ENCODE data around the gene USP6NL.
"Not testable (repeated sequence)": the region's sequence is repeated elsewhere in the genome, so short reads cannot be mapped to it uniquely, and the experiment has no call there.

USP6NL gene

GRCh38 chr10:11629731-11630130 lies 18.3 kb upstream of the USP6NL start:
- Histone ChIP-seq H3K4me2 (ENCODE audit: low read depth, low read length, poor library complexity, severe bottlenecking) (no peak overlapping the region), H3K9ac (ENCODE audit: low read depth, low read length, poor library complexity, severe bottlenecking) (no peak overlapping the region), H3K4me1 (ENCODE audit: insufficient read depth, low read length, poor library complexity, severe bottlenecking) (no peaks in the 10 kb centered on the region), H4K20me1 (ENCODE audit: insufficient read depth, low read length, poor library complexity, severe bottlenecking) (no peaks in the 10 kb centered on the region), H3K9me2 (replicated peaks; ENCODE audit: low read depth, low read length) (no peaks in the 10 kb centered on the region), H2AFZ (ENCODE audit: low read length) (no peak overlapping the region), H3F3A (ENCODE audit: low read depth) (no peaks in the 10 kb centered on the region), H3K79me2 (ENCODE audit: insufficient read depth, low read length) (no peaks in the 10 kb centered on the region), H3K4me3 (ENCODE audit: low read length, poor library complexity, severe bottlenecking) (no peak overlapping the region), H3K9me3 (ENCODE audit: insufficient read depth, low read depth, low read length) (no peaks in the 10 kb centered on the region), H3K27me3 (ENCODE audit: insufficient read depth, low read length, poor library complexity, severe bottlenecking) (no peaks in the 10 kb centered on the region), H3K36me3 (ENCODE audit: insufficient read depth, low read length) (no peaks in the 10 kb centered on the region)
- TF ChIP-seq EZH2phosphoT487 (IDR thresholded peaks at IDR 0.05; ENCODE audit: borderline replicate concordance) (no peak), CTCF (conservative IDR thresholded peaks at IDR 0.05; ENCODE audit: low read length) (no peak)

- not testable (repeated sequence) for H3K36me3 ChIP-seq (ENCODE audit: insufficient read depth, low read length); H3K27me3 ChIP-seq (ENCODE audit: insufficient read depth, low read length, poor library complexity, severe bottlenecking); H3K9ac ChIP-seq (ENCODE audit: low read depth, low read length, poor library complexity, severe bottlenecking); H3K9me3 ChIP-seq (ENCODE audit: insufficient read depth, low read depth, low read length); H4K20me1 ChIP-seq (ENCODE audit: insufficient read depth, low read length, poor library complexity, severe bottlenecking); H3K9me2 ChIP-seq (replicated peaks; ENCODE audit: low read depth, low read length); H3K4me2 ChIP-seq (ENCODE audit: low read depth, low read length, poor library complexity, severe bottlenecking); H2AFZ ChIP-seq (ENCODE audit: low read length); H3K4me3 ChIP-seq (ENCODE audit: low read length, poor library complexity, severe bottlenecking); H3F3A ChIP-seq (ENCODE audit: low read depth); H3K4me1 ChIP-seq (ENCODE audit: insufficient read depth, low read length, poor library complexity, severe bottlenecking); H3K79me2 ChIP-seq (ENCODE audit: insufficient read depth, low read length)
These were observed 16.5 kb upstream of the USP6NL start for GRCh38 chr10:11627941-11628340.

- H3K9ac ChIP-seq (ENCODE audit: low read depth, low read length, poor library complexity, severe bottlenecking) = no peak overlapping the region
- no peaks in the 10 kb centered on the region for H3K9me2 ChIP-seq (replicated peaks; ENCODE audit: low read depth, low read length)
- no peak for TF ChIP-seq EZH2phosphoT487 (IDR thresholded peaks at IDR 0.05; ENCODE audit: borderline replicate concordance)
- TF ChIP-seq CTCF (conservative IDR thresholded peaks at IDR 0.05; ENCODE audit: low read length) = no peak
- no peak overlapping the region for H2AFZ ChIP-seq (ENCODE audit: low read length)
- no peak overlapping the region for H3K4me3 ChIP-seq (ENCODE audit: low read length, poor library complexity, severe bottlenecking)
- H3K79me2 ChIP-seq (ENCODE audit: insufficient read depth, low read length) = no peaks in the 10 kb centered on the region
- H3F3A ChIP-seq (ENCODE audit: low read depth) = no peaks in the 10 kb centered on the region
- H3K4me2 ChIP-seq (ENCODE audit: low read depth, low read length, poor library complexity, severe bottlenecking) = no peak overlapping the region
- no peaks in the 10 kb centered on the region for H3K27me3 ChIP-seq (ENCODE audit: insufficient read depth, low read length, poor library complexity, severe bottlenecking)
- no peaks in the 10 kb centered on the region for H3K4me1 ChIP-seq (ENCODE audit: insufficient read depth, low read length, poor library complexity, severe bottlenecking)
- H4K20me1 ChIP-seq (ENCODE audit: insufficient read depth, low read length, poor library complexity, severe bottlenecking) = no peaks in the 10 kb centered on the region
- no peaks in the 10 kb centered on the region for H3K36me3 ChIP-seq (ENCODE audit: insufficient read depth, low read length)
- H3K9me3 ChIP-seq (ENCODE audit: insufficient read depth, low read depth, low read length) = no peaks in the 10 kb centered on the region
These were observed 14.6 kb upstream of the USP6NL start for GRCh38 chr10:11626071-11626470.

GRCh38 chr10:11625019-11625735 lies 13.7 kb upstream of the USP6NL start:
- H3K27me3 ChIP-seq (ENCODE audit: insufficient read depth, low read length, poor library complexity, severe bottlenecking) = no peaks in the 10 kb centered on the region
- H4K20me1 ChIP-seq (ENCODE audit: insufficient read depth, low read length, poor library complexity, severe bottlenecking) = no peaks in the 10 kb centered on the region
- H3K9ac ChIP-seq (ENCODE audit: low read depth, low read length, poor library complexity, severe bottlenecking) = no peak overlapping the region
- no peaks in the 10 kb centered on the region for H3K9me2 ChIP-seq (replicated peaks; ENCODE audit: low read depth, low read length)
- H3K79me2 ChIP-seq (ENCODE audit: insufficient read depth, low read length) = no peaks in the 10 kb centered on the region
- H3K4me1 ChIP-seq (ENCODE audit: insufficient read depth, low read length, poor library complexity, severe bottlenecking) = no peaks in the 10 kb centered on the region
- no peaks in the 10 kb centered on the region for H3F3A ChIP-seq (ENCODE audit: low read depth)
- H3K9me3 ChIP-seq (ENCODE audit: insufficient read depth, low read depth, low read length) = no peaks in the 10 kb centered on the region
- no peak overlapping the region for H2AFZ ChIP-seq (ENCODE audit: low read length)
- no peaks in the 10 kb centered on the region for H3K36me3 ChIP-seq (ENCODE audit: insufficient read depth, low read length)
- no peak overlapping the region for H3K4me2 ChIP-seq (ENCODE audit: low read depth, low read length, poor library complexity, severe bottlenecking)
- no peak for TF ChIP-seq EZH2phosphoT487 (IDR thresholded peaks at IDR 0.05; ENCODE audit: borderline replicate concordance)
- no peak for TF ChIP-seq CTCF (conservative IDR thresholded peaks at IDR 0.05; ENCODE audit: low read length)
- H3K4me3 ChIP-seq (ENCODE audit: low read length, poor library complexity, severe bottlenecking) = no peak overlapping the region
